Gastroesophageal sphincter (tissue), 4 donors: ENCODE data around the gene TGFBR3. TPM values are rescaled to one million over a fixed set of nuclear protein-coding genes. Genes with fewer than 3 reads are reported as not detected.

Experiments
- ATAC-seq: fragments of 150-250 bp; one replicate; pipeline ENCODE4 v1.9.1; 2016; ENCODE audit warnings: mild to moderate bottlenecking, moderate library complexity
- H3K27ac ChIP-seq, 4 donors: fragments of 200-600 bp; sonication (generic) in 3 of 4; 1 replicate in 3 of 4; 2 replicates in 1 of 4; pipeline ENCODE4 v1.5.1; 2016 to 2019
- H3K27me3 ChIP-seq: fragments of 200-600 bp; sonication (generic); one replicate; pipeline ENCODE4 v1.5.1; 2019
- H3K36me3 ChIP-seq, 2 donors: fragments of 200-600 bp; sonication (generic); one replicate each; pipeline ENCODE4 v1.5.1; 2019; ENCODE audit warnings: control low read depth in 1 of 2
- H3K4me1 ChIP-seq, 3 donors: fragments of 200-600 bp; sonication (generic); 1 replicate in 2 of 3; 2 replicates in 1 of 3; pipeline ENCODE4 v1.5.1; 2016 to 2019; ENCODE audit warnings: control low read depth in 2 of 3
- H3K4me3 ChIP-seq, 2 donors: fragments of 200-600 bp; sonication (generic); one replicate each; pipeline ENCODE4 v1.5.1; 2019; ENCODE audit warnings: mild to moderate bottlenecking in 1 of 2, moderate library complexity in 1 of 2
- H3K9me3 ChIP-seq, 3 donors: fragments of 200-600 bp; sonication (generic); one replicate each; pipeline ENCODE4 v1.5.1; 2017 to 2019; ENCODE audit warnings: control low read depth in 2 of 3
- EP300 ChIP-seq: sonication (generic); formaldehyde crosslinking; IDR thresholded peaks from one replicate; pipeline ENCODE4 v1.6.1; 2017; ENCODE audit warnings: antibody characterized with exemption, mild to moderate bottlenecking
- POLR2A ChIP-seq, 2 donors: fragments of 450-650 bp; IDR thresholded peaks; one replicate each; pipeline ENCODE4 v1.6.1; 2017; ENCODE audit warnings: antibody characterized with exemption in 2 of 2, mild to moderate bottlenecking in 2 of 2, moderate library complexity in 1 of 2
- POLR2AphosphoS5 ChIP-seq: sonication (generic); formaldehyde crosslinking; IDR thresholded peaks from one replicate; pipeline ENCODE4 v1.6.1; 2017; ENCODE audit warnings: antibody characterized with exemption
- WGBS, 2 donors: methylation state at CpG; one replicate each; pipeline ENCODE4 v1.1.5; 2018; ENCODE audit warnings: low coverage in 1 of 2; 5-methylcytosine and 5-hydroxymethylcytosine counted together
- total RNA-seq, 4 donors: library from RNA; depleted of rRNA; stranded (reverse); fragments of >200 nt; gene quantifications; one replicate each; pipeline ENCODE4 v1.1.0, GENCODE V29; 2016
- TF ChIP-seq, protein P1 (sequence below), 4 experiments: fragments of 200-600 bp in 2 of 4; fragments of 450-650 bp in 2 of 4; sonication (generic) in 1 of 4; IDR thresholded peaks; one replicate each; pipeline ENCODE4 v1.5.1; 2017 to 2019; ENCODE audit warnings: antibody characterized with exemption in 4 of 4, mild to moderate bottlenecking in 2 of 4, moderate library complexity in 2 of 4

TGFBR3 gene
- total RNA-seq, 4 donors from 2014 or later = 176 to 315 (median 248) TPM

DNA sequence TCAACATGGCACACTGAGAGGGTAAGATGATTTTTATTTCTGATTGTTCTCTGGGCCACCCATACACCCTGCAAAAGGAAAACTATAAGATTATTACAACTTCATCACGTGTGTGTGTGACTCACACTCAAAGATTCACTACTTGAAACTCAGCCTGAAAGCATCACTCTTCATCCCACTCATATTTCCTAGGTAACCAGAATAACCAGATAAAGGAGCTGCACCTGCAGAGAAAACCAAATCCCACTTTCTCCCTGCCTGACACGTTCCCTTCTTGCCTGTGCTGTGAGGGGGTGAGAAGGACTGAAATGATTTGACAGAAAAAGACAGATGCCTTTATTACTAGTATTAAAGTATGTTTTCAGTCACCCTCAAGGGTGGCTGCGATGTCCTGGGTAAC, 131.6 kb downstream of the TGFBR3 start:
- Histone ChIP-seq H3K4me1 (peaks cover 60 to 98% (median 61%) of the 10 kb centered on the region in 3 donors), H3K27me3 (no peaks in the 10 kb centered on the region), H3K27ac (peak overlapping the region; percentile 80 to 94 (median 81)), H3K9me3 (no peaks in the 10 kb centered on the region), H3K4me3 (no peak overlapping the region), H3K36me3 (peaks cover 0 to 4% of the 10 kb centered on the region in 2 donors)
- 26 to 28% methylated on average over 3 of the region's 3 CpGs for WGBS, 2 donors
- no peak for ATAC-seq
- TF ChIP-seq POLR2AphosphoS5 = no peak
- TF ChIP-seq, protein P1, sequence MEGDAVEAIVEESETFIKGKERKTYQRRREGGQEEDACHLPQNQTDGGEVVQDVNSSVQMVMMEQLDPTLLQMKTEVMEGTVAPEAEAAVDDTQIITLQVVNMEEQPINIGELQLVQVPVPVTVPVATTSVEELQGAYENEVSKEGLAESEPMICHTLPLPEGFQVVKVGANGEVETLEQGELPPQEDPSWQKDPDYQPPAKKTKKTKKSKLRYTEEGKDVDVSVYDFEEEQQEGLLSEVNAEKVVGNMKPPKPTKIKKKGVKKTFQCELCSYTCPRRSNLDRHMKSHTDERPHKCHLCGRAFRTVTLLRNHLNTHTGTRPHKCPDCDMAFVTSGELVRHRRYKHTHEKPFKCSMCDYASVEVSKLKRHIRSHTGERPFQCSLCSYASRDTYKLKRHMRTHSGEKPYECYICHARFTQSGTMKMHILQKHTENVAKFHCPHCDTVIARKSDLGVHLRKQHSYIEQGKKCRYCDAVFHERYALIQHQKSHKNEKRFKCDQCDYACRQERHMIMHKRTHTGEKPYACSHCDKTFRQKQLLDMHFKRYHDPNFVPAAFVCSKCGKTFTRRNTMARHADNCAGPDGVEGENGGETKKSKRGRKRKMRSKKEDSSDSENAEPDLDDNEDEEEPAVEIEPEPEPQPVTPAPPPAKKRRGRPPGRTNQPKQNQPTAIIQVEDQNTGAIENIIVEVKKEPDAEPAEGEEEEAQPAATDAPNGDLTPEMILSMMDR (IDR thresholded peaks at IDR 0.05) = no peak
- TF ChIP-seq POLR2A (IDR thresholded peaks at IDR 0.05) = no peak
- no peak for TF ChIP-seq EP300

DNA sequence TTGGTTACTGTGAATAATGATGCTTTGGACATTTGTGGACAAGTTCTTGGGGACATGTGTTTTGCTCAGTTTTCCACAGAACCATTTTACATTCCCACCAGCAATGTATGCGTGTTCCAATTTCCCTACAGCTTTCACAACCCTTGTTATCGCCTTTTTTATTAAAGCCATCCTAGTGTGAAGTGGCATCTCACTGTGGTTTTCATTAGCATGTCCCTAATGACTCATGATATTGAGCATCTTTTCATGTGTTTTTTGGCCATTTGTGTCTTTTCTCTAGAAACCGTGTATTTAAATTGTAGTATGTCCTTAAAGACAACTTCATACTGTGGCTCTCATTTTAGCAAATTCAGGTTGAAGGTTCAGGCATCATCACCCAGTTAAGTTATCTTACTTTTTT, 132.1 kb downstream of the TGFBR3 start:
- H3K27ac ChIP-seq = peak overlapping the region; percentile 80 to 94 (median 81)
- H3K9me3 ChIP-seq = no peaks in the 10 kb centered on the region
- TF ChIP-seq POLR2A (IDR thresholded peaks at IDR 0.05) = no peak
- TF ChIP-seq POLR2AphosphoS5 = no peak
- TF ChIP-seq, protein P1 (IDR thresholded peaks at IDR 0.05) = no peak
- no peak for TF ChIP-seq EP300
- WGBS, 2 donors = 50 to 79% methylated on average over 2 to 3 of the region's 3 CpGs
- H3K27me3 ChIP-seq = no peaks in the 10 kb centered on the region
- peaks cover 0 to 4% of the 10 kb centered on the region in 2 donors for H3K36me3 ChIP-seq
- no peak for ATAC-seq
- no peak overlapping the region for H3K4me3 ChIP-seq
- H3K4me1 ChIP-seq = peaks cover 59 to 98% (median 59%) of the 10 kb centered on the region in 3 donors

DNA sequence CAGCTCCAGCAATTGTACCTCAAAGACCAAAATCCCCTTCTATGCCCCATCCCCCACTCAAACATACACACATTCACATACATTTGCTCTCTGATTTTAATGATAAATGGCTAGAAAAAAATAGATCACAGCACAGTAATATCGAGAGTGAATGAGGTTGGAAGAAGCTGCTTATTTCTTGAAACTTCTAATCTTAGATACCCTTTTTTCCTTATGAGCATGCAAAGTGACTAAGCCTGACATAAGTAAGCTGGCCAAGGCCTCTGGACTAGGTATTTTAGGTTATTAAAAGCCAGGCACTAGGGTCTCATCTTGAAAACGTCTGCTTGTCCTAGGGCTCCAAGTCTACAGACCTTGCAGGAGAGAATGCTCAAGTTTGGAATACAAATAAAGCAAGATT, 133.6 kb downstream of the TGFBR3 start:
- no peaks in the 10 kb centered on the region for H3K27me3 ChIP-seq
- WGBS, 2 donors = 30 to 61% methylated on average over 1 to 2 of the region's 2 CpGs
- no peaks in the 10 kb centered on the region for H3K9me3 ChIP-seq
- no peak overlapping the region for H3K4me3 ChIP-seq
- H3K4me1 ChIP-seq = peaks cover 43 to 96% (median 49%) of the 10 kb centered on the region in 3 donors
- no peaks in the 10 kb centered on the region for H3K36me3 ChIP-seq
- ATAC-seq = no peak
- no peak for TF ChIP-seq EP300
- TF ChIP-seq, protein P1 (IDR thresholded peaks at IDR 0.05) = no peak
- TF ChIP-seq POLR2A (IDR thresholded peaks at IDR 0.05) = no peak
- TF ChIP-seq POLR2AphosphoS5 = no peak
- peak overlapping the region; percentile 61 to 81 (median 78) for H3K27ac ChIP-seq

DNA sequence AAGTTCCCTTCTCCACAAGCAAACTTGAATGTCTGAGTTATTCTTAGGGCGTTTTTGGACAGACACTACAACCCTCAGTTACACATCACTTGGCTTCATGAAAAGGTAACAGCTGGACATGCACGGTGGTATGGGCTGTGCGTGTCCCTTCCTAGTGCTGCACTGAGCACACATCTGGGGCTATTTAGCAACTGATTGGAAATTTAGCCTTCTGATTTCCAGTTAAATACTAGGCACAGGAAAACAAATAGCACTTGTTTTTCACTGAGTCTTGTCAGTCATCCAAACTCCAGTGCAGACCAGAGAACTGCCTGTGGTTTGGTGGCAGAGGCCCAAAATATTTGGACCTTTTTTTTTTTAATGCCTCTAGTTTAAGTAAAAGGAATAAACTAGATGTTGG, 134.7 kb downstream of the TGFBR3 start:
- TF ChIP-seq EP300 = no peak
- TF ChIP-seq POLR2AphosphoS5 = peak; percentile 88
- Histone ChIP-seq H3K27ac (peak overlapping the region; percentile 71 to 81 (median 78)), H3K27me3 (no peaks in the 10 kb centered on the region), H3K4me1 (peaks cover 40 to 96% (median 51%) of the 10 kb centered on the region in 3 donors), H3K36me3 (peaks cover 0 to 7% of the 10 kb centered on the region in 2 donors), H3K4me3 (no peak overlapping the region), H3K9me3 (no peaks in the 10 kb centered on the region)
- 0 to 12% methylated on average over 3 of the region's 3 CpGs for WGBS, 2 donors
- peak; percentile 77 for ATAC-seq

DNA sequence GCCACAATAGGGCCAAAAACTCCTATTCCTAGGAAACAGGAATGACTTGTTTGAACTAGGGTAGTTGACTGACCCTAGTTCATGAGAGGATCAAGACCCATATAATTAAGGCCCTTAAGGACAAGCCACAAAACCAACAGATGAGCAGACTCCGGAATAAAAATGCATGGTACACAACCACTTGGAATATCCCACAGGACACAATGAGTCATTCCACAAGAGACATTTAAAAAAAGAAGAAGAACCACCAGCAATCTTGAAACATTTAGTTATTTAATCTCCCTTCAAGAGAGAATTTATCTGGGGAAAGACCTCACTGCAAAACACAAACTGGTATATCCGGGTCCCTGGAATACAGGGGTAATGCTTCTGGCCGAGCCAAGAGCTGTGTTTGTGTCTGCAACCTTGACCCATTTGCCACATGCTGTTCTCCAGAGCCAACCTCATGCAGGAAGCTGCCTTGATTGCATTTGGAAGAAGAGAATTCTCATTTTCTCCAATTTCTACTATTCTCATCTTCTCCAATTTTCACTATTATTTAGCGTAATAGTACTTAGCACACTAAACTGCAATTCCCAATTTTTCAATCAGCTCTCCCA, 135.5 kb downstream of the TGFBR3 start:
- TF ChIP-seq POLR2A (IDR thresholded peaks at IDR 0.05) = no peak
- no peak for TF ChIP-seq POLR2AphosphoS5
- TF ChIP-seq EP300 = no peak
- TF ChIP-seq, protein P1 (IDR thresholded peaks at IDR 0.05) = no peak
- H3K36me3 ChIP-seq = peaks cover 0 to 7% of the 10 kb centered on the region in 2 donors
- no peaks in the 10 kb centered on the region for H3K27me3 ChIP-seq
- H3K9me3 ChIP-seq = no peaks in the 10 kb centered on the region
- H3K27ac ChIP-seq = peak overlapping the region; percentile 71 to 81 (median 78)
- no peak for ATAC-seq
- peaks cover 35 to 96% (median 52%) of the 10 kb centered on the region in 3 donors for H3K4me1 ChIP-seq
- WGBS, 2 donors = 52 to 64% methylated on average over 4 of the region's 4 CpGs
- no peak overlapping the region for H3K4me3 ChIP-seq
